ENCODE results near the gene CLBA1.

GRCh38 chr14:104937694-104938365 lies 47.8 kb upstream of the CLBA1 start:
- TF ChIP-seq CTCF (IDR thresholded peaks at IDR 0.05; ENCODE audit: low read depth, low read length), result no peak
- no peak for TF ChIP-seq EZH2phosphoT487 (IDR thresholded peaks at IDR 0.05; ENCODE audit: low read depth)
